Middle frontal gyrus (tissue), 1 donor: ENCODE measurements around the gene NR3C1.
"Not testable (repeated sequence)": the region's sequence is repeated elsewhere in the genome, so short reads cannot be mapped to it uniquely, and the experiment has no call there.

Experiments
- DNase-seq: peaks from one replicate; pipeline ENCODE4 v3.0.0-alpha.2; 2015; ENCODE audit warnings: low spot score; ENCODE audit errors: extremely low spot score

The NR3C1 gene

DNA sequence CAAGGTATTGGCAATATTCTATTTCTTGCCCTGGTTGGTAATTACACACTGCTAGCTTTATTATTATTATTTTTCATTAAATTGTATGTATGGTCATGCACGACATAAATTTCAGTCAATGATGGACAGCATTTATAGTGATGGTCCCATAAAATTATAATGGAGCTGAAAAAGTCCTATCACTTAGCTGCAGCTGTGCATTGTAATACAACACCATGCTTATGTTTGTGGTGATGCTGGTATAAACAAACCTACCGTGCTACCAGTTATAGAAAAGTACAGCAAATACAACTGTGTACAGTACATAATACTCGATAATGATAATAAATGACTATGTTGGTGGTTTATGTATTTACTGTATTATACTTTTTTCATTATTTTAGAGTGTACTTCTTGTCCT lies 65.5 kb downstream of the NR3C1 start:
- DNase-seq: no peak

DNA sequence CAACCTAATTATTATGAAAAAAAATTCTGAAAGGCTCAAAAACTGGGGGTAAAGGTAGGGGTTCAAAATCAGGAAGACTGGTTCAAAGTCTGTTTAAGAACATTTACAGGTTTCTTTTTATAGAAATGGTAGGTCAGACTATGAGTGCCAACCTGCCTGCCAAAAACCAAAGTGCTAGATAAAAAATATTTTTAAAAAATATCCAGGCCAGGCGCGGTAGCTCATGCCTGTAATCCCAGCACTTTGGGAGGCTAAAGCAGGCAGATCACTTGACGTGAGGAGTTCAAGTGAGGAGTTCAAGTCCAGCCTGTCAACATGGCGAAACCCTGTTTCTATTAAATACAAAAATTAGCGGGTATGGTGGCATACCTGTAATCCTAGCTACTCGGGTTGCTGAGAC lies 67.0 kb downstream of the NR3C1 start:
- no peak for DNase-seq

DNA sequence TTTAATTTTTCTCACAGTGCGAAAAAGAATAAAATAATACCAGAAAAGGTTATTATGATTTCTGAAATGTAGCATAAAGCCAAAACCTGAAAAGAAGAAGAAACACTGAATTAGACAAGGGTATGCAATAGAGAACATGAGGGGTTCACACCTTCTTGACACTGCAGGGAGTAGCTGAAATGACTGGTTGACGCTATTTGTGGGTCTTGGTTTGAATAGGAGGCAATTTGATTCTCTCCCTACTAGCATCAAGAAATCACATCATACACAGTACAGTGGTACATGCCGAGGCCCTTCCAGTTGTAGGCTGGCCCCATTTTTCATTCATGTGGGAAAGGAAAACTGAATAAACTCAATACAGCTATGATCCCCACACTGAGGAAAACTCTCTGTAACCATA lies 68.6 kb downstream of the NR3C1 start:
- no peak for DNase-seq

DNA sequence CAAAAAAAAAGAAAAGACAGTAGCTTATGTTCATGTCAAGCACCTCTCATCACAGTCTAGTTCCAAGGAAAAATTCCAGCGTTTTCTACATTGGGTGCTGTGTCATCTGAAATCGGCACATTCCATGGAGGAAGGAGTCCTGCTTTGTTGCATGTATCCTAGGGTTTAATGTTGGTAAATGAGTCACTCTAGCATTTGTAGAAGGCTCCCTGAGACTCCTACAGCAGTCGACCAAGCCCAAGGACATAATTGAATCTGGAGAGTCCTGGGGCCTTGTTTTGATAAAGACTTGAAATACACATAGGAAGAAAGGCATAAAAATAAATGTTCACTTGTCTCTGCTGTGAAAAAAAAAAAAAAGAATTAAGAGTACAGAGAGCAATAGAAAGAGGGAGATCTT lies 69.1 kb downstream of the NR3C1 start:
- DNase-seq: not testable (repeated sequence)

DNA sequence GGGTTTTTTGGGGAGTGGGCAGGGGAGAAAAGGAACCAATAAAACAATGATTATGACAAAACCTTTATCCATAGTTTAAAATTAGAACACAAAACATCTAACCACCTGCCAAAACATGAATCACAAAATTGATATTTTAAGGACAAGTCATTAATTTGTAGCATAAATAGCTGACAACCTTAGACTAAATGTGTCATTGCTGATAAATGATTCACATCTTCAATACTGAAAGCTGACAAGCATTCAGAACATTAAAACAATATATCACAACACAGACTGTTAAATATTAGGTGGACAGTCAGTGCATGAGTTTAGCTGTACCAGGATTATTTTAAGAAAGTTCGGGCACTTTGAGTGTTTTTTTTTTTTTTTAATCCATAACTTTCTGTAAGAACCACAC lies 71.5 kb downstream of the NR3C1 start:
- DNase-seq: no peak

DNA sequence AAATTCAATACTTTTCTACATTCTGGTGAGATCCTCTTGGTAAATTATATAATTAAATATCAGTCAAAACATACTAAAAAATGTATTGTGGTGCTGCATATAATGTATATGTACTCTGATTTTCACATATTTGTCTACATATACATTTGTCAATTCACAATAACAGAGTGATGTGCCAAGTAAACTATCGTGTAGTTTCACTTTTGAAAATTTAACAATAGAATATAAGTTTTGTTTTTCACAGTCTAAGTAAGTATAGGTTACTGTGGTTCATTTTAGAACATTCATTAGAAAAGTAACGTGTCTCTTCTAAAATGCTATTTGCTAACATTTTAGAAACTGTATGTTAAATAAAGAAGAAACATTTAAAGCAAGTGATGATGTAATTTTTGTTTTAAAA lies 73.6 kb downstream of the NR3C1 start:
- DNase-seq: no peak

DNA sequence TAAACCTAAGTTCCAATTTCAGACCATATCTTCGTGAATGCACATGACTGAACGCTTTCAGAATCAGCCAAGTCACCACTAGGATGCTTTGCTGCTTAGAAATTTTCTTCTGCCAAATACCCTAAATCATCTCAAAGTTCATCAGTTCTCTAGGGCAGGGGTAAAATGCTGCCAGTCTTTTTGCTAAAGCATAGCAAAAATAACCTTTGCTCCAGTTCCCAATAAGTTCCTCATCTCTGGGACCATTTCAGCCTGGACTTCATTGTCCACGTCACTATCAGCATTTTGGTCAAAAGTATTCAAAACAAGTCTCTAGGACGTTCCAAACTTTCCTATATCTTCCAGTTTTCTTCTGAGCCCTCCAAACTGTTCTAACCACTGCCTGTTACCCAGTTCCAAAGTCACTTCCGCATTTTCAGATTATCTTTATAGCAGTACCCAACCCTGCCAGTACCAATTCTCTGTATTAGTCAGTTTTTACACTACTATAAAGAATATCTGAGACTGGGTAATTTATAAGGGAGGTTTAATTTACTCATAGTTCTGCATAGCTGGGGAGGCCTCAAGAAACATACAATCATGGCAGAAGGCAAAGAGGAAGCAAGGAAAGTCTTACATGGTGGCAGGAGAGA lies 74.8 kb downstream of the NR3C1 start:
- no peak for DNase-seq

DNA sequence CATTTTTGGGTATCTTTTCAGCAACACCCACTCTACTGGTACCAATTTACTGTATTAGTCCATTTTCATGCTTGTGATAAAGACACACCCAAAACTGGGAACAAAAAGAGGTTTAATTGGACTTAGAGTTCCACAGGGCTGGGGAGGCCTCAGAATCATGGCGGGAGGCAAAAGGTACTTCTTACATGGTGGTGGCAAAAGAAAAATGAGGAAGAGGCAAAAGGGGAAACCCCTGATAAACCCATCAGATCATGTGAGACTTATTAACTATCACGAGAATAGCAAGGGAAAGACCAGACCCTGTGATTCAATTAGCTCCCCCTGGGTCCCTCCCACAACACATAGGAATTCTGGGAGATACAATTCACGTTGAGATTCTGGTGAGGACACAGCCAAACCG lies 78.4 kb downstream of the NR3C1 start:
- DNase-seq: not testable (repeated sequence)

DNA sequence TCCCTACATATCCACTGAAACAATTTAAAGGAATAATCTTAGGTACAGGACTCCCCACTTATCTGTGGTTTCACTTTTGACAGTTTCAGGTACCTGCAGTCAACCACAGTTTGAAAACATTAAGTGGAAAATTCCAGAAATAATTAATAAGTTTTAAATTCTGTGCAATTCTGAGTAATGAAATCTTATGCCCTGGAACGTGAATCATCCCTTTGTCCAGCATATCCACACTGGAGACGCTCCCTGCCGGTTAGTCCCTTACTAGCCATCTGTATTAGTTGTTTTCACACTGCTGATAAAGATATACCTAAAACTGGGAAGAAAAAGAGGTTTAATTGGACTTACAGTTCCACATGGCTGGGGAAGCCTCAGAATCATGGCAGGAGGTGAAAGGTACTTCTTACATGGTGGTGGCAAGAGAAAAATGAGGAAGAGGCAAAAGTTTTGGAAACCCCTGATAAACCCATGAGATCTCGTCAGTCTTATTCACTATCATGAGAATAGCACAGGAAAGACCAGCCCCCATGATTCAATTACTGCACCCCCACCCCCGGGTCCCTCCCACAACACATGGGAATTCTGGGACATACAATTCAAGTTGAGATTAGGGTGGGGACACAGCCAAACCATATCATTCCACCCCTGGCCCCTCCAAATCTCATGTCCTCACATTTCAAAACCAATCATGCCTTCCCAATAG lies 80.4 kb downstream of the NR3C1 start:
- not testable (repeated sequence) for DNase-seq

DNA sequence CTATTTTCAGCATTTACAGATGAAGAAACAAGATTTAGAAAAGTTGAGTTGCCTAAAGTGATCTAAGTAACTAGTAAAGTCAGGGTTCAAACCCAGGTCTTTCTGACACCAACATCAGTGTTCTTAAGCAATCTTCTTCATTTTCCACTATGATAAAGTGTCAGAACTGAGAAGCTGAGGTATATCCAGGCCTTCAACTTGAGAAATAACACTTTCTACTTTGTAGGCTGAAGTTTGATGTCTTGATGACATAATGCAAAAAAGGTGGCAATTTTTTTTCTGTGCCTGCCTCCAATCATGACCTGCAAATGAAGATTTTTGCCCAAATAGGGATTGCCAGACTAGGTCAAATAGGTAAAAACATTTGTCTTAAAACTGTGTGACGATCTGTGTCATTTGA lies 81.3 kb downstream of the NR3C1 start:
- DNase-seq: no peak

DNA sequence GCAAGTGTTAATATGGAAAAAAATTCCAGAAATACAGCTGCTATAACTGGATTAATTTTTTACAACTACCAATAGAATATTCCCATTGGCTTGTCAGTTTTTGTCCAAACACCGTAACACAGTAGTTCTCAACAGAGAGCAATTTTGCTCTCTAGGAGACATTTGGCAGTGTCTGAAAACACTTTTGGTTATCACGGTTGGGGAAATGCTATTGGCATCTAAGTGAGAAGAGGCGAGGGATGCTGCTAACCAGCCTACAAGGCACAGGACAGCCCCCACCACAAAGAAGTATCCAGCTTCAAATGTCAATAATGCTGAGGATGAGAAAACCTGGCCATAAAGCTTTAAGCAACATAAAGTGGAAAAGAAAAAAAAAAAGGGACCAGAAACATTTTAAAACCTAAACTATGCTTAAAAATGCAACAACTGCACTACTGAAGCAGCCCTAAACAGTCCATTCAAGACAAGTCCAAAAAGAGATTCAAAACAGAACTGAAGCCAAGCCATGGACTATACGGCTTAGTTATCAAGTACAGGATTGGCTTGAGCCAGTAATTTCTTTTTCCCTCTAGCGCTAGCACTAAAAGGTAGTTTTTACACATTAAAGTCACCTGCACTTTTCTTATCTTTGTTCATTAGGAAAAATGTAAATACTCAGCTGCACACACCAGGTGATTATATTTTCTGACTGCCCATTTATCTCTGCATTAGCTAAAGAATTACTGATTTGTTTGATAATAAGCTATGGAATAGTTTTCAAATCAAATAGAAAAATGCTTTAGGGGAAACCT lies 83.9 kb downstream of the NR3C1 start:
- no peak for DNase-seq

DNA sequence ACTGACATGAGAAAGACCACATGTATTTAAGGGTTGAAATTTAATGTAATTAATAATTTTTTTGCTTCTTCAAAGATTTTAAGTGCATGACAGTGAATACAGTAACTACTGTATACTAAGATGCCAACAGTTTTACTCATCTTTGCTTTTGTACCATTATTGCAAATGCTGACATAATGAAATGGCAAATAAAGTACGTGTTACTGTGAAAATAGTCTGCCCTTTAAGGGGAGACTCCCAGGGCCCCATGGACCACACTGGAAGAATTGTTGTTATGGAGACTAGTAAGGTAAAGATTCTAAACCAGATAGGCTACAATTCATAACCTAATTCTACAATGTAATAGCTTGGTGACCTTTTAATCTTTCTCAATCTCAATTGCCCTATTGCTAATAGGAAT lies 84.7 kb downstream of the NR3C1 start:
- no peak for DNase-seq

DNA sequence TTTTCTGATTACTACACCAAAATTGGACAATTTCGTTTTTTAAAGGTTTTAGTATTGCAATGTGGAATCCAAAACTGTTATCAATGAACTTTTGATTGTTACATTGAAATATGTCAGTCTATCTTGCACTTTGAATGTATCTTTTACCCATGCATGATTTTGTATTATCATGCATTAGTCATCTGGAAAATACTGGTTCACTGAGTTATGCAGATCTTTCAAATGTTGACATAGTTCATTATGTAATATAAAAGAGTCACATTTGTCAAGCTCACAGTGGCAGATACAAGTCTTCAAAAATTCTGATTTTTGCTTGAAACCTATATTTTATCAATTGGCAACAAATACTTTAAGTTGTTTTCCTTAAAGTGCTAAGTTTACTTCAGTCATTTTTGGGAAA lies 85.2 kb downstream of the NR3C1 start:
- DNase-seq: no peak

DNA sequence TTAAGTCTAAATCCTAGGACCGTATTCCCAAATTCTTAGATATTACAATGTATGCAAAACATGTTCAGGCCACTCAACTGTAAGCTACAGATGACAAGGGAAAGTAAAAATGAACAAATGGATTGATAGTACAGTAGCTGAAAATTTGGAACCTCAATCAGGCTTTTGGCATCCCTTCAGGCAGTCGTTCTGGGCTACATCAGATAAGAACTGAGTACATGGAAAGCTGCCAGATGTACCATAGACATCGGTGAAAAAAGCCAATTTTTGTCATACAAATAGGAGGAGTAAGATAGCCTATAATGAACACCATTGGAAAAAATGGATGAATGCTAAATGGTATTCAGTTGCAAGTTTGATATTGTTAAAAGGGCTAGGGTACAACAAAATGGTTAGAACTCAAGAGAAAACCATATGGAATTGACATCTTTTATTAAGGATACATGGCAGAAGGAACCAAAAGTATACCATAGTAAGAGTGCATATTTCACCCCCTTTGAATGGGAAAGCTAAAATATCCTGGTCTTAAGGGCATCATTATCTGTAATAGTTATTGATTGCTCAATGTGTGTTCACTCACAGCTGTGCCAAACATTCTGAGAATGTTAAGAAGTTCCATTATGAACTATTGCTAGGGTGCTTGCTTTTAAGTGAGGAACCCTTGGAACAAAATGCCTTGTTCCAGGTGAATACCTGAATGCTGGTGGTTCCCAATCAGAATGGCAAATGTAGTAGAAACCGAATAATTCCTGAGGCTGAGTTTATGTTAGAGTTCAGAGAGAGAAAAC lies 86.4 kb downstream of the NR3C1 start:
- DNase-seq: no peak

DNA sequence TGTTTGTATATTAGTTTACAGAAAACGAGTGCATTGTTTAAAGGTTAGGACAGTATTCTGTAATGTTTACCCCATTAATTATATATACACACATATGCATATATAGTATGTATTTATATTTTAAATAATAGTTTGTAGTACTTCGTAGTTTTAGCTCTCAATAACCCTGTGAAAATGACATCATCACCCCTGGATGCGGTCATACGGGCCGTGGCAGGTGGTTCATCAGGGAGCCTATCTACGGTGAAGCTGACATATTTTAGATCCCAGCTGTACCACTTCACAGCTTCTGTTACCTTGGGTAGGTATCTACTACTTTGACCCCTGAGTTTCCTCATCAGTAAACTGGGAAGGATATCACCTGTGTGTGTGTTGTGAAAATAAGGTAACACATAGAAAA lies 87.1 kb downstream of the NR3C1 start:
- no peak for DNase-seq

DNA sequence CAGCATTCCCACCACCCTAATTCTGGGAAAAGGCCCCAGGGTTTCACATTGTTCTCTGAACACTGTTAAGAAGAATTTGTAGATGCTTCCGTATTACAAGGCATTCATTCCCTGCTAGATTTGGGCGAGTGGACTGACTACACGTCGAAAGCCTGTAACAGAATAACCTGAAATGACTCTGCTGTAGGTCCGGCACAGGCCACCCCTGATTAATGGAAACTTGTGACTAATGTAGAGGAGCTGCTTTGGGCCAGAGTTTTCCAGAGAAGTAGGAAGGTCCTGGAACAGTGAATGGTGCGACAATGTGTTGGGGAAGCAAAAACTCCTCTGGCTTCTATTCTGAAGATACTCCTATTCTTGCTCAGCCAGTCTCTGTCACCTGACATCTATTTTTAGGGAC lies 87.6 kb downstream of the NR3C1 start:
- no peak for DNase-seq

DNA sequence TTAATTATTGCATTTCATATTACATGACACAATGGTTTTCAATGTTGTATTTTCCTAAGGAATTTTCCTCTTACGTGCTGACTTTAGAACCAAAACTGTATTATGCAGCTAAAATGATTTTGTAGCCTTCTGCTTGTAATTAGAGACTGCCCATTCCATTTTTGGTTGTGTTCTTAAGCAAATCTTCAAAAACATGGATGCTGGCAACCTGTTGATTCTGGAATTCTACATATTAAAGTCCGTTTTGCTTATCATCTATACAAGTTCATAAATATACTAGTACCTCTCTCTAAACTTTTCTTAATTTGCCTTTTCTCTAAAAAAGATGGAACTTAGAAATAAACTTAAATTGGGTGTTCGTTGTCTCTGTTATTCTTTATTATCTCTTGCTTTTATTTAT lies 88.3 kb downstream of the NR3C1 start:
- DNase-seq: no peak

DNA sequence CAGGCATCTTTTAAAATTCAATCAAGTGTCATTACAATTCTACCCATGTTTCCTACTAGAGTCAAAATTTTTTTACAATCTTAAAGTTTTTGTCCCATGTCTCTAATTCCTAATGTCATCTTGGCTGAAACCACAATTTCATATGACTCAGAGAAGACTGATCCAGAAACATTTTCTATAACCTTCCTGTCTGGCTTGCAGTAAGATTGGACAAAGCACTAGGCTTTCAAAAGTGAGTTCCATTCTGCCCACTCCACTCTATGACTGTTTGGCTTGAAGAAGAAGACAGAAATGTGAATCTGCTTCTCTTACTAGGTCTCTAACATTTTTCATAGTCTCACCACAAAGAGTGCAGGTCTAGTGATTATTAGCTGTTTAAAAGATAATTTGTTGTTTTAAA lies 88.8 kb downstream of the NR3C1 start:
- no peak for DNase-seq

DNA sequence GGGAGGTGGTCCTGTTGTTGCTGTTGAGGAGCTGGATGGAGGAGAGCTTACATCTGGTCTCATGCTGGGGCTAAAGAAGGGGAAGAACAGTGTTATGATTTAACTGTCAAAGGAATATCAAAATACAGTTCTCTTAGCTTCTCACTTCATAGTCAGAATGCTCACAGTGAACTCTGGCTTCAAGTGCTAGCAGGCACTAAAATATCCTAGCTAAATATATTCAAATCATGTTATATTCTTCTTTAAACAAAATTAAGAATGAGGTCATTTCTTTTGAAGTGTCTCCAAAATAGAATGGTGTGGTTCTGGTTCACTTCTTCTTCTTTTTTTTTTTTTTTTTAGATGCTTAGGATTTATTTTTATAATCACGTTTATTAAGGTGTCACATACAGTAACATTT lies 89.4 kb downstream of the NR3C1 start:
- no peak for DNase-seq

DNA sequence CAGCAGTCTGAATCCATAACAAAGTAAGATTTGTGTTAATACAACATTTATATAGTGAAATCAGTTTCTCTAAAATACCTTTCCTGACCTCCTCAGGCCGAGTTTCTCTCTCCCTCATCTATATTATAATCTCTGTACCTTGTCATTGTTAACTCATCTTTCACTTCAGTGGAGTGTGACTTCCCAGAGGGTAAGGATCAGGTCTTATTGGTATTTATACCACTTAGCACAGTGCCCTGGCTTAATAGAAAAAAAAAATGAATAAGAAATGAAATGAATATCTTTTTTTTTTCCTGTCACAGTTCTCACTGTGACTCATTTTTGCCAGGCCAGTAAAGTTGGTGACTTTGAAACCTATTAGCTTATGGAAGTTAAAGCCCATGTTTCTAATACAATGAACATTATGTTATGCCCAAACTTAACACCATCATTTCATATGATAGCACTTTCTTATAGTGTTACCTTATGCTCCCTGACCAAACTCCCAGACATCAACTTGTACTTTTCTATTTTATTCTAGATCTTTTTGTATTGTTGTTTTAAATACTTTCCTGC lies 90.1 kb downstream of the NR3C1 start:
- DNase-seq: no peak

DNA sequence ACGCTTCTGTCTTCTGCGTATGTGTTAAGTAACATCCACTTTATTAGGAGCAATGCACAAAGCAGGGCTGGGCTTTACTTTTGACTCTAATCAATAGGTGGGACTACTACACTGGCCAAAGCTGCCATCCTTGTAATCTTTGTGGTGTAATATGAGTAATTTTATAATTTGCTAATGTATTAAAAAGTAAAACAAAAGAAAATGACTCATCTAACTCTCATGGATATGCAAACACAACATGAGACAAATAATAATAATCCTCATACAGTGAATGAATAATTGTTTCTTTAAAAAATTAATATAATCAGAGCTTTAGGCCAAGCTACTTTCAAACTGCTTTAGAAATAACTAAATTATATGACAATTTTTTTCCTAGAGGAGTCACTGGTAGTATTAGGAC lies 90.7 kb downstream of the NR3C1 start:
- DNase-seq: no peak

DNA sequence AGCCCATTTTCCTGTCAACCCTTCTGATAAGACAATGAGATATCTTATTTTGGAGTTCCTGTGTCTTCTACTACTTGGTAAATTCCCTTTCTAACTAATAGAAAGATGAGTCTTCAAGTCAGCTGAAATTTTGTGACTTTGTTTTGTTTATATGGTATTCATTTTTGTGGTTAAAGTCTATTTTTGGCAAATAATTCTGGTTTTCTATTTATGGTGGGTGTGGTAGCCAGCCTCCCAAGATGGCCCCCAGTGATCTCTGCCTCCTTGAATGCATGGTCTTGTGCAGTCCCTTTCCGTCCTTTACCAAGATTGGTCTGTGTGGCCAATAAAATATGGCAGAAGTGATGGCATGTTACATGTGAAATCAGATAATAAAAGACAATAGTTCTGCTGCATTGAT lies 91.5 kb downstream of the NR3C1 start:
- no peak for DNase-seq
